ENCODE measurements around the gene RASSF6.
"Not testable (repeated sequence)": the region's sequence is repeated elsewhere in the genome, so short reads cannot be mapped to it uniquely, and the experiment has no call there.

Gene RASSF6

DNA sequence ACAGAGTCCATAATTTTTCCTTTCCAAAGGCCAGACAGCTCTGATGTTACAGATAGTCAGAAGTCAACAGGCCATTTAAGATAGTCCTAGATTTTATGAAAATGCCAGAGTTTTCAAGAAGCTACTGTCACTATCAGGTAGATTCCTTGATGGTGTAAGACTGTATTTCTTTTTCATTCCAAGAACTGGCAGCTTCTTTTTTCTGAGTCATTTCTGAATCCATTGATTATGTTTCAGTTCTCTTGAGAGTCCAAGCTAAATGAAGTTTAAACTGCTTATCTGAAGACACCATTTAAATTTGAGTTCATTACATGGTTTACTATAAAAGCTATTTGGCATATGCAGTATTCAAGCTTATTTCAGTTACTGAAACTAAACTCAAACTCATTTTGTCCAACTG, 44.6 kb downstream of the RASSF6 start:
- no peak for DNase-seq

DNA sequence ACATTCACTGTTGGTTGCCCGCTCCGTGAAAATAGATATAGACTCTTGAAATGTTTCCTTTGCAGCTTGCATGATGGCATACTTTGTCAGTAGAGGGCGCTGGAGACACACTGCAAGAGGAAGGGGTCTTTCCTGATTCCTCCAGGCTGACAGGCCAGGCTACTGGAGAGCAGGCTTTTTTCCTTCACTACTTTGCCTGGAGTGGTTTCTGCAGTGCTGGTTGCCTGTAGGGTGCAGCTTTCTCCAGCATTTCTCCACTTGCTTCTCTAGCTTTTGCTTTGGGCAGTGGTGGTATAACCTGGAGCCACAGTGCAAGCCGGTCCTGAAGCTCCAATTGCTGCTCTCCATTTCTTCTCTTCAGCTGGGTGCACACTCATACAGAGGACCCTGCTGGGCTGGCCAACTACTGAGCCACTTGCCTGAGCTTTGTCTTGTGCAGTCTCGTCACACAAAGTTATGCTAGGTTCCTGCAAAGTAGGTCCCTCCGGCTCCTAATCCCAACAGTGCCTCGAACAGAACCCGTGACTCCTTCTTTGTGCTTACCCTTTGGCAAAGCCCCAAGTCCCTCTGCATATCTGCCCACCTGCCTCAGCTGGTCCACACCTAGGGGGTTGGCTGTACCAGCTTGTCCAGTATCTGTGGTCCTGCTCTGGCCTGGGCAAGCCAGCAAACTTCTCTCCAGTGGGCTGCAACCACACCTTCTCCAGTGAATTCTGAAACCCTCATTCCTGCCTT, 46.3 kb downstream of the RASSF6 start:
- DNase-seq: peak; percentile 4

DNA sequence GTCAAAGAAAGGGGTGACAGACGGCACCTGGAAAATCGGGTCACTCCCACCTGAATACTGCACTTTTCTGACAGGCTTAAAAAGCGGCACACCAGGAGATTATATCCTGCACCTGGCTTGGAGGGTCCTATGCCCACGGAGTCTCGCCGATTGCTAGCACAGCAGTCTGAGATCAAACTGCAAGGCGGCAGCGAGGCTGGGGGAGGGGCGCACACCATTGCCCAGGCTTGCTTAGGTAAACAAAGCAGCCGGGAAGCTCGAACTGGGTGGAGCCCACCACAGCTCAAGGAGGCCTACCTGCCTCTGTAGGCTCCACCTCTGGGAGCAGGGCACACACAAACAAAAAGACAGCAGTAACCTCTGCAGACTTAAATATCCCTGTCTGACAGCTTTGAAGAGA, 69.4 kb downstream of the RASSF6 start:
- not testable (repeated sequence) for DNase-seq

DNA sequence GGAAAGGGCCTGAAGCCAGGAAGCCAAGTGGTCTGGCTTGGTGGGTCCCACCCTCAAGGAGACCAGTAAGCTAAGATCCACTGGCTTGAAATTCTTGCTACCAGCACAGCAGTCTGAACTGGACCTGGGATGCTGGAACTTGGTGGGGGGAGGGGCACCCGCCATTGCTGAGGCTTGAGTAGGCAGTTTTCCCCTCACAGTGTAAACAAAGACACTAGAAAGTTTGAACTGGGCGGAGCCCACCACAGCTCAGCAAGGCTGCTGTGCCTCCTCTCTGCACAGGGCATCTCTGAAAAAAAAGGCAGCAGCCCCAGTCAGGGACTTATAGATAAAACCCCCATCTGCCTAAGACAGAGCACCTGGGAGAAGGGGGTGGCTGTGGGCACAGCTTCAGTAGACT, 75.6 kb downstream of the RASSF6 start:
- no peak for DNase-seq

DNA sequence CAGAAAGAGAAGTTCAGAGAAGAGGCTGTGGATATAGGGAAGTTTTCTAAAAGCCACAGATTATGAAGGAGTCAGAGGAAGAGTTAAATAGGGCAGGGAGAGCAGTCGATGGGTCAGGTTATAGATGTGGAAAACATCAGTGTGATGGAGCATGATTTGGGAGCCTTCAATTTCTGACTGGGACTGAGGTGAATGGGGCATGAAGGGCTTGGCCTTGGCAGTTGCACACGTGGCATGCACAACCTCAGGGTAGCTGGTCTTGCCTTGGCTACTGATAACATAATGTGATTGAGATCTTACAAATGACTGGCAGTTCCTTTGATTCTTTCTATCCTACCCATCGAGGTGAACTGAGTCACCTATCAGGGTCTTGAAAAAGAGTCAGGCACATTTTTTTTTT, 79.0 kb downstream of the RASSF6 start:
- DNase-seq: no peak

DNA sequence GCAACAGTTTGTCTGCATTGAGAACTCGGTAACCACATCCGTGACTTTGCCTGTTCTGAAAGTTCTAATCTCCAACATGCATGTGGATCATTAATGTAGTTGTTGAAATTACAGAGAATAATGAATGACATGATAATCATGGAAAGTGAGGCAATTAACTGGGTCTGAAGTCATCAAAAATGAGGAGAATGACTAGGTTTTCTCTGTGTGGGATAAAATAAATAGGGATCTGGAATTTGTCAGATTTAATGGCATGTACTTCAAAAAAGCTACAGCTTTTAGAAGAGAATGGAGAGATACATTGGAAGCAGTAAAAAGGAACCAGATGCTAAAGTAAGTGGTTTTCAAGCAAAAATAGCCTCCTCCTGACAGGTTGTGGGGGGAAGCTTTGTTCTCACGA, 79.4 kb downstream of the RASSF6 start:
- DNase-seq: no peak

DNA sequence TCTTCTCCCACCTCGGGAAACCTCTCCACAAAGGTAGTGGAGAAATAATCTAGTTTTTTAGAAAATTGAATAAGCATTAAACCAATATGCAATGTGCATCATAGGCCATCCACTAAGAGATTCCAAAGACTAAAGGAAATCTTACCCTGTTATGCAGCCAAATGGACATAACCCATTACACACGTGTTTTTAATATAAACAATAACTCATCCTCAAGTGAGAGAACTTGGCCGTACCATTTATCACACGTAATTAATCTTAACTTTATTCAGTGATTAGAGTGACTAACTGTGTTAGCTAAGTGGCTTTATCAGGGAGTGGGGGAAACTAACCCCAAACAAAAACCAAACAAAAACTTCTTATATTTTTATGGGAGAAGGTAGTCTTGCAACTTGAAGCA, 80.8 kb downstream of the RASSF6 start:
- DNase-seq: no peak

DNA sequence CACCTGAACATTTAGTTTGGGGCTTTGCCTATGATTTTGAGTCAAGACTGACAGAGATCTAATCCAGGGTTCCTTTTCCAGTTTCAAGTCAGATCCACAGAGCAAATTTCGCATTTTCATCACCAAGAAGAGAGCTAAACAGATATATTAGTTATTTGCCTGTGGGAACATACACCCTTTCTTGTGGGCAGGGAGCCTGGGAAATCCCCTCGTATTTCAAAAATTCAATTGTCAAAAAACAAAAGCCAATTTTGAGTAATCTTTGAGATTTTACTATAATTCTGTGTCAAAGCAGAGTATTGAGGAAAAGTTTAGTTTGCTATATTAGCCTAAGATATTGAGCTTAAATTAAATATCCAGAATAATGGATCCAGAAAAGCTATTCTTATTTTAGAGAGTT, 82.1 kb downstream of the RASSF6 start:
- DNase-seq: no peak

DNA sequence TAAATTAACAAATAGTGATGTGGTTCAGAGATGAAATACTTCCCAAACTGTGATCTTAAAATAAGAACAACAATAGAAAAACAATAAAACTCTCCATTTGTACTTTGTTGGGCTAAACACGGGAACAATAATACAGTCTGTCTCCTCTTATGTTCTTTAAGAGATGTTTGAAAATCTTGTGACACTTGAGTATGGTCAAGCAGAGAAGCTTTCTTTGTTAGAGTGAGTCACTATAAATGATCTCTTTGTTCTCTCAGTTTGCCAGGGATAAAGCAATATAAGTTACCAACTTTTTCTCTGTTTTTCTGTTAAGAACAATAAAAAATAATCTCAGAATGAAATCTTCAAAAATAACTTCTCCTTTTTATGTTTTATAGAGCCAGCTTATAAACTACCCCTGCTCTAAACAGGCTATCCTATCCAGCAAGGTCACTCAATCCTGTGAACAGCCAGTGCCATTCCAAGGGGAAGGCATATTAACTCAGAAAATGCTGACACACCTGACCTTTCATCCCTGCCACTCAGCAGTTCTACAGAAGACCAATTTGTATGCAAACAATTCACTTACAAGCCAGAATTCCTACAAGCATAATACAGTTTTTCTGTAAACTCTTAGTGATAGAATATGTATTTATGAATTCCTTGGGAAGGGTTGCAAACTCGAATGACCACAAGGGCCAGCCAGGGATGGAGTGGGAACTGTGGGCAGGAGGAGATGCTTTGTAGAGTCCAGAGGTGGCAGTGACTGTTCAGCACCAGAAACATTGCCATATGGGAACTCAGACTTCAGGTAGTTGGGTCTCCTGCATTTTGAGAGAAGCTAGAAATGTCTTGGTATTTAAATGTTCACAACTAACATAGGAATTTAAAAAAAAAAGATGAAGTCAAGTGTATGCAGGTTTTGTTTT, 86.5 kb downstream of the RASSF6 start:
- DNase-seq: no peak

DNA sequence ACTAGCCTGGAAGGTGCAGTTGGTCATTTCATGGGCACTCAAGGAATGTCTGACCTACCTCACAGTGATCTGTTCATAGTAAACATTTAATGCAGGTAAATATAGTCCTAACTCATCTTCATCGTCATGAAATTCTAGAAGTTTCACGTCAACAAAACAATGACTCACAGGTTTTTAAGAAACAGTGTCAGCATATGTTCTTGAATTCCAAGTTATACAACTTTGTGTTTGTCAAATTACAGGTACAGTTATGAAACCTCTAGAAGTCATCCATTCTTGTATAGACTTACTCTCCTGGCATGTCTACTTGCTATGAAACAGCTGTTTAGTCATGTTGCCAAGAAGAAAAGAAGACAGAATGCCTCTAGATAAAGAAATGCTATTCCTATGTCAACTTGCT, 92.1 kb downstream of the RASSF6 start:
- DNase-seq: no peak

DNA sequence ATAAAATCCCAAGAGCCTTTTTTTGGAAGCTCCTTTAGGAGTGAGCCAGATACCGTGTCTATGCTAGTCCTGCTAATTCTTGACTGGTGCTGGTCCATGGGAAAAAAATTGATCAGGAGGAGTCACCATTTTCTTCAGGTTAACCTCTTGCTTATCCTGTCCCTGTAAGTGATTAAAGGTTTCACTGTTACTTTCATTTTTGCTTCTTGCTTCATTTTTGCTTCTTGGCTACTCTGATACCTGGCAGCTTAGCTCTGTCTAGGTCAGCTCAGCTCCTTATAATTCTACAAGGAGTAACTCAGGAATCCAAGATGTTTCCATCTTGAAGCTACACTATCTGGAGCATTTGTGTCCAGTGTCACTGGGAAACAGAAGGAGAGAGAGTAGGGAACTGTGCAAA, 93.0 kb downstream of the RASSF6 start:
- no peak for DNase-seq

DNA sequence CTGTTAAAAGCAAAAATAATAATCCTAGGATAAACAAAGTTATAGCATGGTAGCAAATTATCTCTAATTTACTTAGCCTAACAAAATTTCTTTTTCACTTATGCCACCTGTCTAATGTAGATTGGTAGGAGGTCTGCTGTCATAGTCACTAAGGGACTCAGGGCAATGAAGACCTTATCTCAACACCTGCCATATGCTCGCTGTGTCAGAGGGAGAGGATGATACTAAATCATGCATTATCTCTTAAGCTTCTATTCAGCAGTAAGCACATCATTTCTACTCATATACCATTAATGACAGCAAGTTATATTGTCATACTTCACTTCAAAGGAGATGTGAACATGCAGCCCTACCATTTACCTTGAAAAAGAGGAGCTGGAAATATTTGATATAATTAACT, 94.6 kb downstream of the RASSF6 start:
- DNase-seq: no peak

DNA sequence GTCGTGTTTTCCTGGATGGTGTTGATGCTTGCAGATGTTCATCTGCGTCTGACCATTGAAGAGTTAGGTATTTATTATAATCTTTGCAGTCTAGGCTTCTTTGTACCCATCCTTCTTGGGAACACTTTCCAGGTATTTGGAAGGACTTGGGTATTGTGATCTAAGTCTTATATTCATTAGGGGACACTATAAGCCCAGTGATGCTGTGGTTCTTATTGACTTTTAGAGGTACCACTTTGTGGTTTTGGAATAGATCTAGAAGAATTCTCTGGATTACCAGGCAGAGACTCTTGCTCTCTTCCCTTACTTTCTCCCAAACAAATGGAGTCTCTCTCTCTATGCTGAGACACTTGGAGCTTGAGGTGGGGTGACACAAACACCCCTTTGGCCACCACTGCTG, 97.1 kb downstream of the RASSF6 start:
- DNase-seq: no peak

Measured in DMS79 (cell line).